Measurements from ENCODE around the gene MTMR11. TPM values are rescaled to one million over a fixed set of nuclear protein-coding genes. Genes with fewer than 3 reads are reported as not detected.

Gene MTMR11
- total RNA-seq, 1 experiment from 2014 or later: 23.8 TPM

DNA sequence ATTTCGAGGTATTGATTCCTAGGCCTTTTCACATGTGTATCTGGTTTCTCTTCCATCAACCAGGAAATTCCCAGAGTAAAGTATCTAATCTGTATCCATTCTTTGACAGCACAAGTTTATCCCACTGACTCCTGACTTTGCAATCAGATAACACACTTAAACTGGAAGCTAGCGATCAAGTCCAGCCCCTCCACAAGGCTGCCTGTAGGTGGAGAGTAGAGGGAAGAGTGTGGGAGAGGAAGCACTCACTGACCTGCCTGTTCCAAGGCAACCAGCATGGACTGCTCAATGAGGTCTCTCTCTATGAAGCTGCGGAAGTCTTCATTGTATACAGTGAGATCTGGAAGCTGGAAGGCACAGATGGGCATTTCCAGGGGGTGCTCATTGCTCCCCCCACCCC lies 30.4 kb upstream of the MTMR11 start:
- H3K27me3 Mint-ChIP-seq (ENCODE audit: insufficient read depth, unreplicated experiment): no peaks in the 10 kb centered on the region
- TF ChIP-seq, protein P1, sequence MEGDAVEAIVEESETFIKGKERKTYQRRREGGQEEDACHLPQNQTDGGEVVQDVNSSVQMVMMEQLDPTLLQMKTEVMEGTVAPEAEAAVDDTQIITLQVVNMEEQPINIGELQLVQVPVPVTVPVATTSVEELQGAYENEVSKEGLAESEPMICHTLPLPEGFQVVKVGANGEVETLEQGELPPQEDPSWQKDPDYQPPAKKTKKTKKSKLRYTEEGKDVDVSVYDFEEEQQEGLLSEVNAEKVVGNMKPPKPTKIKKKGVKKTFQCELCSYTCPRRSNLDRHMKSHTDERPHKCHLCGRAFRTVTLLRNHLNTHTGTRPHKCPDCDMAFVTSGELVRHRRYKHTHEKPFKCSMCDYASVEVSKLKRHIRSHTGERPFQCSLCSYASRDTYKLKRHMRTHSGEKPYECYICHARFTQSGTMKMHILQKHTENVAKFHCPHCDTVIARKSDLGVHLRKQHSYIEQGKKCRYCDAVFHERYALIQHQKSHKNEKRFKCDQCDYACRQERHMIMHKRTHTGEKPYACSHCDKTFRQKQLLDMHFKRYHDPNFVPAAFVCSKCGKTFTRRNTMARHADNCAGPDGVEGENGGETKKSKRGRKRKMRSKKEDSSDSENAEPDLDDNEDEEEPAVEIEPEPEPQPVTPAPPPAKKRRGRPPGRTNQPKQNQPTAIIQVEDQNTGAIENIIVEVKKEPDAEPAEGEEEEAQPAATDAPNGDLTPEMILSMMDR (IDR thresholded peaks at IDR 0.05; ENCODE audit: unreplicated experiment): no peak
- H3K4me1 Mint-ChIP-seq (ENCODE audit: insufficient read depth, unreplicated experiment): peaks cover 22% of the 10 kb centered on the region
- intact Hi-C loops (cut with micrococcal nuclease): no loop called here
- ChIA-PET POLR2A (interaction anchor here (0.7 to 1.2 kb wide), 2 partner anchors 13 to 32 kb away, joined by 3 read pairs; no protein-coding TSS in a partner anchor), CTCF (interaction anchor here (0.6 to 0.7 kb wide), 4 partner anchors 18 to 220 kb away, joined by 4 to 5 read pairs (median 4); no protein-coding TSS in a partner anchor)
- no peak overlapping the region for H3K4me3 Mint-ChIP-seq (ENCODE audit: unreplicated experiment)
- H3K9me3 Mint-ChIP-seq (ENCODE audit: unreplicated experiment): no peaks in the 10 kb centered on the region
- no peak for DNase-seq (ENCODE audit: unreplicated experiment)
- H3K27ac Mint-ChIP-seq (ENCODE audit: low read depth, unreplicated experiment): no peak overlapping the region
- peaks cover 81% of the 10 kb centered on the region for H3K36me3 Mint-ChIP-seq (ENCODE audit: insufficient read depth, unreplicated experiment)
- no TSS peak for BruUV-seq (replicated peaks)

DNA sequence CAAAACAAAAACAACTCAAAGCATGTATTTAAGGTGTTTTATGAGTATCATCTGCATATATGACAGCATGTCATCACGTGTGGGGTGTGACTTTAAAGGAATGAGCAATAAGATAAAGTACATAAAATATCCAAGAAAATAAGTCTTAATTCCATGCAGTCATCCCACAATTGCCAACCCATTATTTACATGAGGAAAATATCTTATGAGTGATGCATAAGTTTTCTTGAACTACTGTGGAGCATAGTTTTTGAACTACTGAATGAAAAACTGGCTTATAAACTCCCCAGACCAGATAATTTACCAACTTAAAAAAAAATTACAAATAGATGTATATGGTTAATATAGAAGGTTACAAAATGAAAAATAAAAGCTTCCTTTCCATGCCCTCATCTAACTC lies 29.7 kb upstream of the MTMR11 start:
- H3K27me3 Mint-ChIP-seq (ENCODE audit: insufficient read depth, unreplicated experiment): no peaks in the 10 kb centered on the region
- TF ChIP-seq, protein P1 (IDR thresholded peaks at IDR 0.05; ENCODE audit: unreplicated experiment): no peak
- ChIA-PET CTCF (interaction anchor here (0.6 to 1.8 kb wide), 4 partner anchors 43 to 206 kb away, joined by 3 to 5 read pairs (median 4); no protein-coding TSS in a partner anchor), POLR2A (interaction anchor here (0.7 to 2.2 kb wide), 4 partner anchors 14 to 44 kb away, joined by 3 to 13 read pairs (median 3); partner anchors contain the start of gene OTUD7B)
- peaks cover 22% of the 10 kb centered on the region for H3K4me1 Mint-ChIP-seq (ENCODE audit: insufficient read depth, unreplicated experiment)
- DNase-seq (ENCODE audit: unreplicated experiment): no peak
- no peaks in the 10 kb centered on the region for H3K9me3 Mint-ChIP-seq (ENCODE audit: unreplicated experiment)
- peaks cover 81% of the 10 kb centered on the region for H3K36me3 Mint-ChIP-seq (ENCODE audit: insufficient read depth, unreplicated experiment)
- H3K4me3 Mint-ChIP-seq (ENCODE audit: unreplicated experiment): no peak overlapping the region
- H3K27ac Mint-ChIP-seq (ENCODE audit: low read depth, unreplicated experiment): no peak overlapping the region
- BruUV-seq (replicated peaks): no TSS peak
- intact Hi-C loops (cut with micrococcal nuclease): no loop called here

DNA sequence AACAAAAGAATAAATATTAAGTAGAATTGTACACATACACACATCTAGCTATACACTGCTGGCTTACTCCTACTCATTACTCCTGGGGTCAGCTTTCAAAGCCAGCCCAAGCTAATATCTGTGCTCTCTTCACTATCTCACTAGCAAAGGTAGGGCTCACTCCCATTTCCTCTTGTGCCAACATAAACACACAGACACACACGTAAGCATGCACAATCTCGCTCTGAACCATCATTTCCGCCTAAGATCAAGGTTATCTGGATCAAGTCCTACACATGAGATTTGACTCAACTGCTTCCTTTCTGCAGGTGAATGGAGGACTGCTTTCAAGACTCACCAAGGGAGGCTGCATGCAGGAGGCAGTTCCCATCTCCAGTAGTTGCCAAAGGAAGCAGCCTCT lies 28.8 kb upstream of the MTMR11 start:
- Mint-ChIP-seq H3K27me3 (ENCODE audit: insufficient read depth, unreplicated experiment) (no peaks in the 10 kb centered on the region), H3K4me1 (ENCODE audit: insufficient read depth, unreplicated experiment) (peaks cover 22% of the 10 kb centered on the region), H3K9me3 (ENCODE audit: unreplicated experiment) (no peaks in the 10 kb centered on the region), H3K36me3 (ENCODE audit: insufficient read depth, unreplicated experiment) (peaks cover 81% of the 10 kb centered on the region), H3K27ac (ENCODE audit: low read depth, unreplicated experiment) (peak overlapping the region; percentile 2), H3K4me3 (ENCODE audit: unreplicated experiment) (no peak overlapping the region)
- intact Hi-C loops (cut with micrococcal nuclease): no loop called here
- ChIA-PET CTCF (interaction anchor here (0.5 to 2.3 kb wide), 5 partner anchors 44 to 222 kb away, joined by 3 to 14 read pairs (median 3); no protein-coding TSS in a partner anchor), POLR2A (interaction anchor here (0.6 to 2.2 kb wide), 2 partner anchors 45 to 78 kb away, joined by 3 to 13 read pairs; partner anchors contain the start of gene OTUD7B)
- no peak for DNase-seq (ENCODE audit: unreplicated experiment)
- BruUV-seq (replicated peaks): no TSS peak
- TF ChIP-seq, protein P1 (IDR thresholded peaks at IDR 0.05; ENCODE audit: unreplicated experiment): no peak

DNA sequence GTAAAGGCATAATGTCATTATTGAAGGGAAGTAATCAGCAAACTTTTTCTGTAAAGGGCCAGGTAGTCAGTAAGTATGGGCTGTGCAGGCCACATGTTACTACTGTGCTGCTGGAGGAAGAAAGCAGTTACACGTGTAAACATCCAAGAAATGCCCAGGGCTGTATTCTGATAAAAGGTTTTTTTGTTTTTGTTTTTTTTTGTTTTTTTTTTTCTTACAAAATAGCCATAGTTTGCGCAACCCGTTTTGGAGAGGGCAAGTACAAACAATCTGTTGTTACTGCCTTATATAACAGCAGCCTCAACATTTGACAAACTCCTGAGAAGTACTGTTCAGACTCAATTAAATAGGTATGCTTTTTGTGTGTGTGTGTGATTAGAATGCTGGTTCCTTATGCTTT lies 26.7 kb upstream of the MTMR11 start:
- DNase-seq (ENCODE audit: unreplicated experiment): peak; percentile 55
- ChIA-PET POLR2A (interaction anchor here (0.8 to 3.2 kb wide), 13 partner anchors 17 to 272 kb away, joined by 3 to 28 read pairs (median 4); partner anchors contain the start of genes ANP32E, OTUD7B and VPS45), CTCF (interaction anchor here (0.7 to 5.0 kb wide), 12 partner anchors 37 to 229 kb away, joined by 3 to 103 read pairs (median 14); partner anchors contain the start of genes OTUD7B and VPS45)
- H3K4me3 Mint-ChIP-seq (ENCODE audit: unreplicated experiment): no peak overlapping the region
- peaks cover 22% of the 10 kb centered on the region for H3K4me1 Mint-ChIP-seq (ENCODE audit: insufficient read depth, unreplicated experiment)
- no peaks in the 10 kb centered on the region for H3K9me3 Mint-ChIP-seq (ENCODE audit: unreplicated experiment)
- peak overlapping the region; percentile 46 for H3K27ac Mint-ChIP-seq (ENCODE audit: low read depth, unreplicated experiment)
- TF ChIP-seq, protein P1 (IDR thresholded peaks at IDR 0.05; ENCODE audit: unreplicated experiment): no peak
- no peaks in the 10 kb centered on the region for H3K27me3 Mint-ChIP-seq (ENCODE audit: insufficient read depth, unreplicated experiment)
- no TSS peak for BruUV-seq (replicated peaks)
- H3K36me3 Mint-ChIP-seq (ENCODE audit: insufficient read depth, unreplicated experiment): peaks cover 84% of the 10 kb centered on the region
- intact Hi-C loops (cut with micrococcal nuclease): loop anchor here (2.0 kb wide), 1 partner anchor 75 kb away; no protein-coding TSS in a partner anchor
